Measurements from ENCODE around the gene EXOSC7.

EXOSC7 gene

DNA sequence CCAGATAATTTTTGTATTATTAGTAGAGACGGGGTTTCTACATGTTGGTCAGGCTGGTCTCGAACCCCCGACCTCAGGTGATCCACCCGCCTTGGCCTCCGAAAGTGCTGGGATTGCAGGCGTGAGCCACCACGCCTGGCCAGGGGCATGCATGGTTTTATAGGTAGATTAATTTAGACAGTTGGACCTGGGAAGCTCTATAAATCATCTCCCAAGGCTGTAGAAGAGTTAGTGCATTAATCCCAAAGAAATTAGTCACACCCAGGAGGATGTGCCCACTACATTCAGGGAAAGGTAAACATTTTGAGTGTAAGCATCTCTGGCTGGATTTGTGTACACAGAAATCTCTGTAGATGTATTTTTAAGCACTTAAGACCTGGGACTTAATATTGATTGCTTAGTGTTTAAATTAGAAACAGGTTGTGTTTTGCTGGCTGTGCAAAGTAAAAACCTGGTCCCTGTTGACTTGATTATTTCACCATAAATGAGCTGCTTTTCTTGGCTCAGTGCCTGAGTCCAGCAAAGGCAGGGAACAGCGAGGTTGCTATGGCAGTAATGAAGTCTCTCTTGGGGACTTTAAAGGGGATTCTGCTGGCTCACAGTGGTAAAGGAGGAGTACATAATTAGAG is 19.2 kb downstream of the EXOSC7 start:
- no peak overlapping the region for H3K27ac ChIP-seq (ENCODE audit: low read length)
- H3K36me3 ChIP-seq (ENCODE audit: control insufficient read depth in 1 of 2, insufficient read depth in 2 of 2, low read length in 2 of 2) = peaks cover 32 to 52% of the 10 kb centered on the region in 2 donors
- no peaks in the 10 kb centered on the region for H3K27me3 ChIP-seq (ENCODE audit: low read depth, low read length)
- H3K4me1 ChIP-seq (ENCODE audit: control insufficient read depth in 1 of 2, insufficient read depth in 2 of 2, low read length in 2 of 2) = peaks cover 0 to 10% of the 10 kb centered on the region in 2 donors
- H3K4me3 ChIP-seq (ENCODE audit: low read depth in 1 of 2, low read length in 2 of 2) = no peak overlapping the region
- no peaks in the 10 kb centered on the region for H3K9me3 ChIP-seq (ENCODE audit: control insufficient read depth in 1 of 2, low read length in 2 of 2)

DNA sequence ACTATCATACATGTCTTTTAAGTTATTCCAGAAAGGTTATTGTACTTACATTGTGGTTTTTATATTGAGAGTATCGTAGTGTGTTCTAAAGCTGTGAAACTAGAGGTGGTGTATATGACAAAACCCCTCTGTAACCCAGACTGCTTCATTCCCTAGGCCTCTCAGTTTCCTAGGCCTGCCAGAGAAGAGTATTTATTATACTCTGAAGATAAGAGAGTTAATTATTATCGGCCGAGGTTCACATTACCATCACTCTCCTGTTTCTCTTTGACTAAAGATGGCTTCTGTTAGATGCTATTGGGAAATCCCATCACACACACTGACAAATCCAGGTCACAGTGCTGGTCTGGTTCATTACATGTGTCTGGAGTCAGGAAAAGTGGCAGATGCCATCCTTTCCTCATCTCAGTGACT is 20.5 kb downstream of the EXOSC7 start:
- no peak overlapping the region for H3K4me3 ChIP-seq (ENCODE audit: low read depth in 1 of 2, low read length in 2 of 2)
- H3K27me3 ChIP-seq (ENCODE audit: low read depth, low read length) = no peaks in the 10 kb centered on the region
- no peak overlapping the region for H3K27ac ChIP-seq (ENCODE audit: low read length)
- H3K36me3 ChIP-seq (ENCODE audit: control insufficient read depth in 1 of 2, insufficient read depth in 2 of 2, low read length in 2 of 2) = peaks cover 32 to 48% of the 10 kb centered on the region in 2 donors
- H3K9me3 ChIP-seq (ENCODE audit: control insufficient read depth in 1 of 2, low read length in 2 of 2) = no peaks in the 10 kb centered on the region
- H3K4me1 ChIP-seq (ENCODE audit: control insufficient read depth in 1 of 2, insufficient read depth in 2 of 2, low read length in 2 of 2) = peaks cover 0 to 10% of the 10 kb centered on the region in 2 donors

DNA sequence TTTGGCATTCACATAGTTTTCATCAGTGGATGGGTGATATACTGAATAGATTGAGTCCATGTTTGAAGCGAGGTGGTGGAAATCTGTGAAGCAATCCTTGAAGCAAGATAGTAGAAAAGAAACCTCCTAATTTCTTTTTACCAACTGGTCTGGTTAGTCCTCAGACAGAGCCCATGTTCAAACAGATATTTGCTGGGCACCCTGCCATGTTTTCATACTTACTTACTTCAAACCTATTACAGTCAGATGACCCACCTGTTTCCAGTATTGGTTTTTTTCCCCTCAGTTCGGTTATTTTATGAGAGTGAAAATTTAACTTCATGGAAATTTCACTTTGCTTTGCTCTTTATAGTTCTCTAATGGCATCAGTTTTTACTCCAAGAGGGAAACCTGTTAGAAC is 23.7 kb downstream of the EXOSC7 start:
- H3K36me3 ChIP-seq (ENCODE audit: control insufficient read depth in 1 of 2, insufficient read depth in 2 of 2, low read length in 2 of 2) = peaks cover 37 to 59% of the 10 kb centered on the region in 2 donors
- no peak overlapping the region for H3K4me3 ChIP-seq (ENCODE audit: low read depth in 1 of 2, low read length in 2 of 2)
- H3K27me3 ChIP-seq (ENCODE audit: low read depth, low read length) = no peaks in the 10 kb centered on the region
- H3K4me1 ChIP-seq (ENCODE audit: control insufficient read depth in 1 of 2, insufficient read depth in 2 of 2, low read length in 2 of 2) = peaks cover 0 to 10% of the 10 kb centered on the region in 2 donors
- no peaks in the 10 kb centered on the region for H3K9me3 ChIP-seq (ENCODE audit: control insufficient read depth in 1 of 2, low read length in 2 of 2)
- no peak overlapping the region for H3K27ac ChIP-seq (ENCODE audit: low read length)

DNA sequence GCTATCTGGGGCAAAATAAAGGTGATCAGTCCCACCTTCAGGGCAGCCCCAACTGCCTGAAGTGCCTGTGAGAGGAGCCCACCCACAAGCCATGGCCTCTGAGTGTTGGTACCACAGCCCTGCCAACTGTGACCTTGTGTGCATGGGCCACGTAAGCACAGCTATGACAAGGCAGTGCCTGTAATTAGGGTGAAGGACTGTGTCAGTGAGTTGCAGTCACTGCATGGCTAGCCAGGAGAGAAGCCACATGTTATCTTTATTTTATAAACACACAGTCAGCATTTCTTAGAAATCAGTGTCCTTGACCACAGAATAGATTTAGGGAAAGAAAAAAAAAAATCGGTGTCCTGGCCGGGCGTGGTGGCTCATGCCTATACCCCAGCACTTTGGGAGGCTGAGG is 24.8 kb downstream of the EXOSC7 start:
- Histone ChIP-seq H3K4me3 (ENCODE audit: low read depth in 1 of 2, low read length in 2 of 2) (no peak overlapping the region), H3K36me3 (ENCODE audit: control insufficient read depth in 1 of 2, insufficient read depth in 2 of 2, low read length in 2 of 2) (peaks cover 47 to 69% of the 10 kb centered on the region in 2 donors), H3K27me3 (ENCODE audit: low read depth, low read length) (no peaks in the 10 kb centered on the region), H3K27ac (ENCODE audit: low read length) (no peak overlapping the region), H3K4me1 (ENCODE audit: control insufficient read depth in 1 of 2, insufficient read depth in 2 of 2, low read length in 2 of 2) (peaks cover 0 to 1% of the 10 kb centered on the region in 2 donors), H3K9me3 (ENCODE audit: control insufficient read depth in 1 of 2, low read length in 2 of 2) (peaks cover 0 to 4% of the 10 kb centered on the region in 2 donors)

DNA sequence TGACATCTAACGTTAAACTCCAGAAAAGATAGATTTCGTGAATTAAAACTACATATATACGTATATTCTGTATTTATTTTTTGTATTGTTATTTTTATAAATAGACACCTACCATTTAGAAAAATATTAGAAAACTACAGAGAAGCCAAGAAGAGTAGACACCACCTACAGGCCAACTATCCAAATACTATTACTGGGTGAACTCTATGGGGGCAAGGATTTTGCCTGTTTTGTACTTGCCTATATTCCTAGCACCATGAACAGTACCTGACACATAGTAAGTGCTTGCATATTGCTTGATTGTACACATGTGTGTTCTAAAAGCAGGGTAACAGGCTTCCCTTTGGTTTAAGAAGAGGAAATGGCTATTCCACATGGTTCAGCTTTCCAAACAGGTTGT is 25.7 kb downstream of the EXOSC7 start:
- no peak overlapping the region for H3K27ac ChIP-seq (ENCODE audit: low read length)
- peaks cover 44 to 68% of the 10 kb centered on the region in 2 donors for H3K36me3 ChIP-seq (ENCODE audit: control insufficient read depth in 1 of 2, insufficient read depth in 2 of 2, low read length in 2 of 2)
- H3K4me3 ChIP-seq (ENCODE audit: low read depth in 1 of 2, low read length in 2 of 2) = no peak overlapping the region
- no peaks in the 10 kb centered on the region for H3K27me3 ChIP-seq (ENCODE audit: low read depth, low read length)
- H3K9me3 ChIP-seq (ENCODE audit: control insufficient read depth in 1 of 2, low read length in 2 of 2) = peaks cover 0 to 4% of the 10 kb centered on the region in 2 donors
- no peaks in the 10 kb centered on the region for H3K4me1 ChIP-seq (ENCODE audit: control insufficient read depth in 1 of 2, insufficient read depth in 2 of 2, low read length in 2 of 2)

DNA sequence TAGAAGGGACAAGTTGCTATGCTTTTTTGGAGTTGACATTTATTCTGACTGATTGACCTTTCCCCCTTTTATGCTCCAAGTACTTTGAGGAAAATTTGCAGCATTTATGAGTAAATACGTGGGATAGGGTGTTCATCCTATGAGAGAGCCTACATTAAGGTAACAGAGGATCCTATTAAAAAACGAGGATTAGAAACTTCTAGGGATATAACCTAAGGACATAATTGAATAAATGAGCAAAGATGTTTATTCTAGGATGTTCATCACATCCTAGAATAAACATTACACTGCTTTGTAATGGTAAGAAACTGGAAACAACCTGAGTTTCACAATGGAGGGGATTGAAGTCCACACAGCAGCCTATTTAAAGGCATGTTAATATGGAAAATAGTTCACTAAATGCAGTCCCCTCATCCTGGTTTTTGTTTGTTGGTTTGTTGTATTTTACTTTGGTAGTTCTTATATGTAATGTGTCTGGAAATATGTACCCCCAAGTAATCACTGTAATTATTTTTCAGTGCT is 26.2 kb downstream of the EXOSC7 start:
- H3K27ac ChIP-seq (ENCODE audit: low read length) = no peak overlapping the region

DNA sequence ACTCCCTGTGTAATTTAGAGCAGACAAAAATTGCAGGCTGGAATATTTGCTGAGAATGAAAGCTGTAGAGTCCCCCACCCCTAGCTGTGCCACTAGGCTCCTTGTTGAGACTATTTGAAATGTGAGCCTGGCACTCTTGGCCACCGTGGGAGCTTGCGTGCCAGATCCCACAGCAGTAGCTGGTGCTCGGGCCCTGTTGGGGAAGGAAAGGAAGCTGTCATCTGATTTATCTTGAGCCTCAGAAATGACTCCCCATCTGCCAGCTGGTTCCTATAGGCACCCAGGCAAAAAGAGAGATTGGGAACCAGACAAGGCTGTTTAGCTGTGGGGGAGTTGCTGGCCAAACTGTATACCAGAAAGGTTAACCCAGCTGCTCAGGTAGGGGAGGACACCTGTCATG is 26.7 kb downstream of the EXOSC7 start:
- Histone ChIP-seq H3K27me3 (ENCODE audit: low read depth, low read length) (no peaks in the 10 kb centered on the region), H3K27ac (ENCODE audit: low read length) (no peak overlapping the region), H3K9me3 (ENCODE audit: control insufficient read depth in 1 of 2, low read length in 2 of 2) (peaks cover 0 to 4% of the 10 kb centered on the region in 2 donors), H3K4me3 (ENCODE audit: low read depth in 1 of 2, low read length in 2 of 2) (no peak overlapping the region), H3K36me3 (ENCODE audit: control insufficient read depth in 1 of 2, insufficient read depth in 2 of 2, low read length in 2 of 2) (peaks cover 41 to 68% of the 10 kb centered on the region in 2 donors), H3K4me1 (ENCODE audit: control insufficient read depth in 1 of 2, insufficient read depth in 2 of 2, low read length in 2 of 2) (no peaks in the 10 kb centered on the region)

More for the DNA sequence above, 26.2 kb downstream of the EXOSC7 start:
- Histone ChIP-seq H3K36me3 (ENCODE audit: control insufficient read depth in 1 of 2, insufficient read depth in 2 of 2, low read length in 2 of 2) (peaks cover 44 to 67% of the 10 kb centered on the region in 2 donors), H3K4me1 (ENCODE audit: control insufficient read depth in 1 of 2, insufficient read depth in 2 of 2, low read length in 2 of 2) (no peaks in the 10 kb centered on the region), H3K9me3 (ENCODE audit: control insufficient read depth in 1 of 2, low read length in 2 of 2) (peaks cover 0 to 4% of the 10 kb centered on the region in 2 donors), H3K27me3 (ENCODE audit: low read depth, low read length) (no peaks in the 10 kb centered on the region), H3K4me3 (ENCODE audit: low read depth in 1 of 2, low read length in 2 of 2) (no peak overlapping the region)

DNA sequence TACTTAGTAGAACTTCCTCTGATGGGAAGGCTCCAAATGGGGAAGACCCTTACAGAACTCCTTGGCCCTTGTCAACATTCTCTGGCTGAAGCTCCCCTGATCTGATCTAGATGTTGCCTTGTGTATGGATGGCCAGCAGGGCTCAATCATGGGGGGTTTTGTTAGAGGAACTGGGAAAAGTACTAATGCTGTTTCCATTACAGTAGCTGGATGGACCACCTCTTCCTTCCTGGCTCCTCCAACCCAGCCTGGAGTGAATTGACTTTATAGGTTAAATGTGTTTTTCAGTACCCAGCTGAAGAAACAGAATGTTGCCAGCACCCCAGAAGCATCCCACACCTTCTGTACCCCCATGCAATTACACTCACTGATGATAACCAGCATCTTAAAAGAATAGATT is 27.4 kb downstream of the EXOSC7 start:
- Histone ChIP-seq H3K4me1 (ENCODE audit: control insufficient read depth in 1 of 2, insufficient read depth in 2 of 2, low read length in 2 of 2) (no peaks in the 10 kb centered on the region), H3K9me3 (ENCODE audit: control insufficient read depth in 1 of 2, low read length in 2 of 2) (peaks cover 0 to 4% of the 10 kb centered on the region in 2 donors), H3K27ac (ENCODE audit: low read length) (no peak overlapping the region), H3K36me3 (ENCODE audit: control insufficient read depth in 1 of 2, insufficient read depth in 2 of 2, low read length in 2 of 2) (peaks cover 47 to 64% of the 10 kb centered on the region in 2 donors), H3K27me3 (ENCODE audit: low read depth, low read length) (no peaks in the 10 kb centered on the region), H3K4me3 (ENCODE audit: low read depth in 1 of 2, low read length in 2 of 2) (no peak overlapping the region)

DNA sequence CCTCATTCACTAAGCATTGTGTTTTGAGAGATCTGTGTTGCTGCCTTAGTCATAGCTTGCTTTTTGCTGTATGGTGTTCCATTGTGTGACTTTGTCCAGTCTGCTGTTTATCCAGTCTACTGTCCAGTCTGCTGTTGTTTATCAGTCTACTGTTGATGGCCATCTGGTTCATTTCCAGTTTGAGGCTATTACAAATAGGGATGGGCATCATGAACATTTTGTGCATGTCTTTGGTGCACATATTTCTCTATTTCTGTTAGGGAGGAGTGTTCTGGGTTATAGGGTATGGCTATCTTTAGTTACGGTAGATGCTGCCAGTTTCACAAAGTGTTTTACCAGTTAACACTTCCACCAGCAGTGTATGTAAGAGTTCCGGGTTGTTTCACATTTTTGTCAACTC is 27.8 kb downstream of the EXOSC7 start:
- no peak overlapping the region for H3K27ac ChIP-seq (ENCODE audit: low read length)
- peaks cover 0 to 4% of the 10 kb centered on the region in 2 donors for H3K9me3 ChIP-seq (ENCODE audit: control insufficient read depth in 1 of 2, low read length in 2 of 2)
- H3K4me3 ChIP-seq (ENCODE audit: low read depth in 1 of 2, low read length in 2 of 2) = no peak overlapping the region
- no peaks in the 10 kb centered on the region for H3K27me3 ChIP-seq (ENCODE audit: low read depth, low read length)
- H3K36me3 ChIP-seq (ENCODE audit: control insufficient read depth in 1 of 2, insufficient read depth in 2 of 2, low read length in 2 of 2) = peaks cover 44 to 60% of the 10 kb centered on the region in 2 donors
- H3K4me1 ChIP-seq (ENCODE audit: control insufficient read depth in 1 of 2, insufficient read depth in 2 of 2, low read length in 2 of 2) = no peaks in the 10 kb centered on the region

DNA sequence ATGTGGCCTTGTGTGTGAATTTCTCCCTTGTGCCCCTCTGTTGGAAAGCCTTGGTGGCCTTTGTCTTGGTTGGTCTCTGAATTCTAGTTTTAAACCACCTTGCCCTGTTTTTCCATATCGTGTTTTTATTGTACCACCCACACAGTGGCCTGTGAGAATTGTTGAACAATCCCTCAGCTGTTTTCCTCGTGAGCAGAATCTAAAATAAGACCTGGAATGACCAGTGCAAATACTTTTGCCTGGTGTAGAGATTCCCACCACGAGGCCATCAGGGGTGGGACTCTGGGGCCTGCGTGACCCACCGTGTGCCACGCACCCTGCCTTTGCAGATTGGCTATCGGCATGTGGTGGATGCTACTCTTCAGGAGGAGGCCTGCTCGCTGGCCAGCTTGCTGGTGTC is 31.0 kb downstream of the EXOSC7 start:
- H3K36me3 ChIP-seq (ENCODE audit: control insufficient read depth in 1 of 2, insufficient read depth in 2 of 2, low read length in 2 of 2) = peaks cover 29 to 43% of the 10 kb centered on the region in 2 donors
- H3K4me3 ChIP-seq (ENCODE audit: low read depth in 1 of 2, low read length in 2 of 2) = no peak overlapping the region
- no peaks in the 10 kb centered on the region for H3K27me3 ChIP-seq (ENCODE audit: low read depth, low read length)
- peaks cover 0 to 4% of the 10 kb centered on the region in 2 donors for H3K9me3 ChIP-seq (ENCODE audit: control insufficient read depth in 1 of 2, low read length in 2 of 2)
- H3K27ac ChIP-seq (ENCODE audit: low read length) = no peak overlapping the region
- H3K4me1 ChIP-seq (ENCODE audit: control insufficient read depth in 1 of 2, insufficient read depth in 2 of 2, low read length in 2 of 2) = peaks cover 0 to 8% of the 10 kb centered on the region in 2 donors

DNA sequence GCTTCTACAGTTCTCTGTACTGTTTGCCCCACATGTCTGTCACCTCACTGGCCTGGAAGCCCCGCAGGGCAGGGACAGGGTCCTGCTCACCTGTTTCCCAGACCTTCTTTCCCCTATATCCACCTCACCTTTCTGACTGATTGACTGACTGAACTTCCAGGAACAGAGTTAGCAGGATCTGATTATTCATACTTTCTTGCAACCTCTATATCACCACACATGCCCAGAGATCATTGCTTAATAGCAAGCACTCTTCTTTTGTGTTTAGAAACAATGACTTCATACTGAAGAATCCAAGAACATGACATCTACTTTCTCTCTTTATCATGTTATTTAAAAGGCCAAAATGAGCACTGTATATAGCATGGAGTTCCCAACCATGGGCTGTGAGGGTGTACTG is 32.1 kb downstream of the EXOSC7 start:
- Histone ChIP-seq H3K36me3 (ENCODE audit: control insufficient read depth in 1 of 2, insufficient read depth in 2 of 2, low read length in 2 of 2) (peaks cover 29 to 34% of the 10 kb centered on the region in 2 donors), H3K4me1 (ENCODE audit: control insufficient read depth in 1 of 2, insufficient read depth in 2 of 2, low read length in 2 of 2) (peaks cover 0 to 14% of the 10 kb centered on the region in 2 donors), H3K4me3 (ENCODE audit: low read depth in 1 of 2, low read length in 2 of 2) (no peak overlapping the region), H3K27me3 (ENCODE audit: low read depth, low read length) (no peaks in the 10 kb centered on the region), H3K27ac (ENCODE audit: low read length) (peak overlapping the region; percentile 24), H3K9me3 (ENCODE audit: control insufficient read depth in 1 of 2, low read length in 2 of 2) (peaks cover 0 to 4% of the 10 kb centered on the region in 2 donors)
